Measurements from ENCODE around the gene MYO1A. TPM values are rescaled to one million over a fixed set of nuclear protein-coding genes. Genes with fewer than 3 reads are reported as not detected.
"Not testable (repeated sequence)": the region's sequence is repeated elsewhere in the genome, so short reads cannot be mapped to it uniquely, and the experiment has no call there.

MYO1A gene
- total and polyA plus RNA-seq, 2 donors from 2014 or later, result 0.25 to 0.77 TPM

- Histone ChIP-seq H3K9ac (ENCODE audit: low read length in 3 of 3) (no peak overlapping the region), H3K4me3 (ENCODE audit: low read length in 3 of 3) (no peak overlapping the region), H3K27me3 (ENCODE audit: control insufficient read depth, insufficient read depth, low read length) (no peaks in the 10 kb centered on the region), H3K27ac (ENCODE audit: low read depth in 2 of 2, low read length in 2 of 2) (no peak overlapping the region), H3K9me3 (ENCODE audit: control insufficient read depth in 2 of 3, insufficient read depth in 1 of 3, low read length in 3 of 3) (no peaks in the 10 kb centered on the region), H3K4me1 (ENCODE audit: control insufficient read depth in 2 of 3, insufficient read depth in 2 of 3, low read depth in 1 of 3, low read length in 3 of 3) (no peaks in the 10 kb centered on the region), H3K36me3 (ENCODE audit: control insufficient read depth in 2 of 3, insufficient read depth in 3 of 3, low read length in 3 of 3) (no peaks in the 10 kb centered on the region)
- DNase-seq, result no peak
- no peak for TF ChIP-seq CTCF (IDR thresholded peaks at IDR 0.05; ENCODE audit: borderline replicate concordance, extremely low read depth, insufficient read depth)
- FAIRE-seq, result no peak
- intact Hi-C loops (cut with DNase I), result no loop called here
Measured at GRCh38 chr12:56983386-56983785, 66.5 kb downstream of the MYO1A start.

GRCh38 chr12:56982578-56983236 is 67.2 kb downstream of the MYO1A start:
- H3K9me3 ChIP-seq (ENCODE audit: control insufficient read depth in 2 of 3, insufficient read depth in 1 of 3, low read length in 3 of 3); H3K27ac ChIP-seq (ENCODE audit: low read depth in 2 of 2, low read length in 2 of 2); H3K4me1 ChIP-seq (ENCODE audit: control insufficient read depth in 2 of 3, insufficient read depth in 2 of 3, low read depth in 1 of 3, low read length in 3 of 3); H3K4me3 ChIP-seq (ENCODE audit: low read length in 3 of 3); intact Hi-C loops (cut with DNase I); FAIRE-seq; H3K27me3 ChIP-seq (ENCODE audit: control insufficient read depth, insufficient read depth, low read length); H3K36me3 ChIP-seq (ENCODE audit: control insufficient read depth in 2 of 3, insufficient read depth in 3 of 3, low read length in 3 of 3); H3K9ac ChIP-seq (ENCODE audit: low read length in 3 of 3): not testable (repeated sequence)
- DNase-seq, result peak in 2 of 5 donors; percentile 26 to 52

- Histone ChIP-seq H3K9me3 (ENCODE audit: control insufficient read depth in 2 of 3, insufficient read depth in 1 of 3, low read length in 3 of 3) (no peaks in the 10 kb centered on the region), H3K27ac (ENCODE audit: low read depth in 2 of 2, low read length in 2 of 2) (no peak overlapping the region), H3K27me3 (ENCODE audit: control insufficient read depth, insufficient read depth, low read length) (no peaks in the 10 kb centered on the region), H3K4me1 (ENCODE audit: control insufficient read depth in 2 of 3, insufficient read depth in 2 of 3, low read depth in 1 of 3, low read length in 3 of 3) (no peaks in the 10 kb centered on the region), H3K9ac (ENCODE audit: low read length in 3 of 3) (no peak overlapping the region), H3K36me3 (ENCODE audit: control insufficient read depth in 2 of 3, insufficient read depth in 3 of 3, low read length in 3 of 3) (no peaks in the 10 kb centered on the region), H3K4me3 (ENCODE audit: low read length in 3 of 3) (no peak overlapping the region)
- no peak for FAIRE-seq
- no peak for DNase-seq
- intact Hi-C loops (cut with DNase I), result no loop called here
- no peak for TF ChIP-seq CTCF (IDR thresholded peaks at IDR 0.05; ENCODE audit: borderline replicate concordance, extremely low read depth, insufficient read depth)
Measured at GRCh38 chr12:56980941-56981530, 68.9 kb downstream of the MYO1A start.

- Histone ChIP-seq H3K27ac (ENCODE audit: low read depth in 2 of 2, low read length in 2 of 2) (no peak overlapping the region), H3K4me1 (ENCODE audit: control insufficient read depth in 2 of 3, insufficient read depth in 2 of 3, low read depth in 1 of 3, low read length in 3 of 3) (no peaks in the 10 kb centered on the region), H3K4me3 (ENCODE audit: low read length in 3 of 3) (no peak overlapping the region), H3K36me3 (ENCODE audit: control insufficient read depth in 2 of 3, insufficient read depth in 3 of 3, low read length in 3 of 3) (no peaks in the 10 kb centered on the region), H3K9me3 (ENCODE audit: control insufficient read depth in 2 of 3, insufficient read depth in 1 of 3, low read length in 3 of 3) (no peaks in the 10 kb centered on the region), H3K27me3 (ENCODE audit: control insufficient read depth, insufficient read depth, low read length) (no peaks in the 10 kb centered on the region), H3K9ac (ENCODE audit: low read length in 3 of 3) (no peak overlapping the region)
- no peak for TF ChIP-seq CTCF (IDR thresholded peaks at IDR 0.05; ENCODE audit: borderline replicate concordance, extremely low read depth, insufficient read depth)
- DNase-seq (no peak), FAIRE-seq (no peak)
- intact Hi-C loops (cut with DNase I), result no loop called here
Measured at GRCh38 chr12:56980268-56980667, 69.7 kb downstream of the MYO1A start.

All from kidney (tissue), 14 donors.